Caco-2 (cell line): ENCODE results near the gene SLC5A2. TPM values are rescaled to one million over a fixed set of nuclear protein-coding genes. Genes with fewer than 3 reads are reported as not detected.
A peak's percentile ranks its signal among the peaks of the same experiment; 100 is the strongest.

Experiments used
- BruUV-seq: library from RNA; stranded (reverse); fragments of 400-500 nt; replicated peaks from 2 replicates; lab custom pipeline; 2021; lab: Mats Ljungman, UMichigan
- CTCF ChIA-PET: fragments of 300-600 bp; sonication (Branson Sonifier 250); formaldehyde crosslinking; loops from one replicate; lab custom pipeline; 2022; ENCODE audit warnings: antibody characterized with exemption; lab: Charles Lee
- POLR2A ChIA-PET: fragments of 300-600 bp; sonication (Branson Sonifier 250); formaldehyde crosslinking; loops from one replicate; lab custom pipeline; 2022; ENCODE audit warnings: antibody characterized with exemption; lab: Charles Lee
- DNase-seq, 2 experiments: peaks; one replicate each; pipeline versions ENCODE4 v3.0.0 to v3.0.0-alpha.2; 2020 to 2022
- H3K27me3 ChIP-seq: replicated peaks from 2 replicates; pipeline ENCODE4 v1.6.0; 2011; ENCODE audit warnings: low read length; ENCODE audit not compliant: control insufficient read depth, insufficient read depth
- H3K36me3 ChIP-seq: 2 replicates; pipeline ENCODE4 v1.5.1; 2011; ENCODE audit warnings: low read length; ENCODE audit not compliant: control insufficient read depth, insufficient read depth
- H3K4me1 ChIP-seq: fragments of 250-450 bp; sonication (Bioruptor Pico); 2 replicates; pipeline ENCODE4 v1.5.1; 2020; ENCODE audit warnings: mild to moderate bottlenecking
- H3K4me3 ChIP-seq: 2 replicates; pipeline ENCODE4 v1.5.1; 2011; ENCODE audit warnings: low read depth, mild to moderate bottlenecking, control low read depth, low read length
- H3K9me3 ChIP-seq: fragments of 250-450 bp; sonication (Bioruptor Pico); 2 replicates; pipeline ENCODE4 v1.5.1; 2020; ENCODE audit warnings: mild to moderate bottlenecking, moderate library complexity
- H3K27ac Mint-ChIP-seq: one replicate; pipeline ENCODE4 v1.8.0; 2022; ENCODE audit warnings: mixed read lengths; ENCODE audit not compliant: unreplicated experiment
- H3K27me3 Mint-ChIP-seq: one replicate; pipeline ENCODE4 v1.8.0; 2022; ENCODE audit warnings: mixed read lengths; ENCODE audit not compliant: insufficient read depth, unreplicated experiment
- H3K36me3 Mint-ChIP-seq: one replicate; pipeline ENCODE4 v1.8.0; 2022; ENCODE audit warnings: mild to moderate bottlenecking, mixed read lengths; ENCODE audit not compliant: insufficient read depth, unreplicated experiment
- H3K4me1 Mint-ChIP-seq: one replicate; pipeline ENCODE4 v1.8.0; 2022; ENCODE audit warnings: low read depth, mixed read lengths; ENCODE audit not compliant: unreplicated experiment
- H3K4me3 Mint-ChIP-seq: one replicate; pipeline ENCODE4 v1.8.0; 2022; ENCODE audit warnings: mild to moderate bottlenecking, moderate library complexity, mixed read lengths; ENCODE audit not compliant: unreplicated experiment
- H3K9me3 Mint-ChIP-seq: one replicate; pipeline ENCODE4 v1.8.0; 2022; ENCODE audit warnings: mixed read lengths; ENCODE audit not compliant: unreplicated experiment
- CTCF ChIP-seq, 2 experiments: fragments of 200-600 bp in 1 of 2; IDR thresholded peaks; 1 replicate in 1 of 2; 2 replicates in 1 of 2; pipeline versions ENCODE4 v1.5.1 to v1.8.0; 2011 to 2022; ENCODE audit warnings: antibody characterized with exemption in 1 of 2, control low read depth in 1 of 2, inconsistent platforms in 1 of 2, low read depth in 1 of 2, low read length in 1 of 2, mild to moderate bottlenecking in 1 of 2, moderate library complexity in 1 of 2; ENCODE audit not compliant: insufficient read depth in 1 of 2, severe bottlenecking in 1 of 2, unreplicated experiment in 1 of 2
- intact Hi-C: fragments of 100-400 bp; cut with micrococcal nuclease; formaldehyde crosslinking; loops from one replicate; pipeline ENCODE4 v1.10.0; 2022; ENCODE audit not compliant: unreplicated experiment
- total RNA-seq: library from RNA; stranded (reverse); gene quantifications from 2 replicates; pipeline ENCODE4 v1.2.3, GENCODE V29; 2022

SLC5A2 gene
- total RNA-seq, 1 experiment from 2014 or later: 3.0 TPM

DNA sequence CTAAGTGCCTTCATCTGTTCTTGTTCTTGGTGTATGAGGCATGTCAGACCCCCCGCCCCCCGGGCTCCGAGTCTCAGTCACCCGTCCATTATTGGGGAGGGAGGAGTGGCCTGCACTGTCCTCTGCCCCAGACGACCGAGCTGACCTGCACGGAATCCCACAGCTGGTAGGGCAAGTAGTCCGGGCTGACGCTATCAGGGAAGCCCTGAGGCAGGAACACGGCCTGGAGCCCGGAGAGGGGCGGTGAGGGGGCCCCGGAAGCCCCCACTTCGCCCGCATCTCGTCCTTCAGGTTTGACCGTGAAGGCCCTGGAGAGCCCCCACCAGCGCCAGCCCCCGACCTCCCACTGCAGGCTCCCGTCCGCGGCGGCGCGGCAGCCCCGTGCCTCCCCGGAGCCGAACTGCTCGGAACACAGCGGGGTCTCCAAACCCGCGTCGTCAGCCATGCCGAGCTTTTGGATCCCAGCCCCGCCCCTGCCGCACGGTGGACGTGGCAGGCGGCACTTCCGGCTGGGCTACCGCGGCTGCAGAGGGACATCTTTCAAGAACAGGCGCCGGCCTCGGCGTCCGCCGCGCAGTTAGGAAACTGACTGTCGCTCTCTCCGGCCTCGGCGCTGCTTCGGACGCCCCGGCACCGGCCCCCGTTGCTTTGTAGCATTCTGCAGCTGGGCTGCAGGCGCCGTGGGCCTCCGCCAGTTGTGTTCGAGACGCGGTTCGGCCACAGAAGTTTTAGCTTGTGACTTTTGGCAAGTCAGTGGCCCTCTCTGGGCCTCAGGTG is 25.2 kb downstream of the SLC5A2 start, which contains the start of gene RUSF1:
Gene RUSF1 (minus strand): TSS at position 463 of the 777 bp plus-strand sequence. CDS start 18 bp downstream, at position 445.
- Mint-ChIP-seq H3K9me3 (no peaks in the 10 kb centered on the region), H3K36me3 (peaks cover 11% of the 10 kb centered on the region), H3K27ac (peak within 1 kb of the TSS; percentile 95), H3K4me1 (peaks cover 15% of the 10 kb centered on the region), H3K27me3 (no peaks in the 10 kb centered on the region), H3K4me3 (peak within 1 kb of the TSS; percentile 92)
- Histone ChIP-seq H3K36me3 (no peaks in the 10 kb centered on the region), H3K9me3 (no peaks in the 10 kb centered on the region), H3K27me3 (no peaks in the 10 kb centered on the region), H3K4me3 (peak within 1 kb of the TSS; percentile 90), H3K4me1 (no peaks in the 10 kb centered on the region)
- POLR2A ChIA-PET: interaction anchor here (0.6 to 1.3 kb wide), 5 partner anchors 15 to 366 kb away, joined by 3 to 8 read pairs (median 3); partner anchors contain the start of genes ARMC5 and ZNF267
- DNase-seq: peak; percentile 87 to 88
- TSS peak; percentile 54 for BruUV-seq
- intact Hi-C loops: loop anchor here (2.0 to 5.0 kb wide), 2 partner anchors 31 to 194 kb away; no protein-coding TSS in a partner anchor
- CTCF ChIA-PET: interaction anchor here (1.7 kb wide), 1 partner anchor 31 kb away, joined by 5 read pairs; no protein-coding TSS in a partner anchor
- TF ChIP-seq CTCF (IDR thresholded peaks at IDR 0.05; ENCODE audit: insufficient read depth in 1 of 2, low read depth in 1 of 2, low read length in 1 of 2, severe bottlenecking in 1 of 2, unreplicated experiment in 1 of 2): no peak

DNA sequence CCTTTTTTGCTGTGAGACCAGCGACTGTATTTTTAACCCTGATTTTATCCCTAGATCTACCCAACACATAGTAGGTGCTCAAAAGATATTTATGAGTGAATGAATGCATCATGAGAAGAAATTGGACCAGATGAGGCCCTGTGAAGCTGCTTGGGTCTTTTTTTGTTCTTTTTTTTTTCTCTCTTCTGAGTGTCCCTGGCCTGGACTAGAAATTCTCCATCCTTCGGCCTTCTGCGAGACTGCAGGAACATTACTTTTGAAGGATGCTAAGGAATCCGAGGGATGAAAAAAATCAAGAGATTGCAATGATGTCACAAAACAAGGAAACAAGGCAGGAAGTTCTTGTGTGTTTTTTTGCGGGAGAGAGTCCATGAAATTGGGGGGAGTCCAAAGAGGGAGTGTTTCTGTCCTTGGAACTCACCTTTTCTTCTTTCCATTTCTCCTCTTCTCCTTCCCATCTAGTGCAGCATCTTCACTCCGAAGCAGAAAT is 25.8 kb downstream of the SLC5A2 start:
- Mint-ChIP-seq H3K36me3 (peaks cover 11% of the 10 kb centered on the region), H3K27me3 (no peaks in the 10 kb centered on the region), H3K27ac (peak overlapping the region; percentile 95), H3K9me3 (no peaks in the 10 kb centered on the region), H3K4me3 (peak overlapping the region; percentile 92), H3K4me1 (peaks cover 15% of the 10 kb centered on the region)
- H3K4me3 ChIP-seq: peak overlapping the region; percentile 90
- no peaks in the 10 kb centered on the region for H3K36me3 ChIP-seq
- no peak for DNase-seq
- POLR2A ChIA-PET: interaction anchor here (0.6 to 1.3 kb wide), 3 partner anchors 25 to 365 kb away, joined by 3 to 8 read pairs (median 3); partner anchors contain the start of genes ARMC5 and ZNF267
- H3K9me3 ChIP-seq: no peaks in the 10 kb centered on the region
- H3K27me3 ChIP-seq: no peaks in the 10 kb centered on the region
- CTCF ChIA-PET: interaction anchor here (1.7 kb wide), 1 partner anchor 31 kb away, joined by 5 read pairs; no protein-coding TSS in a partner anchor
- TF ChIP-seq CTCF (IDR thresholded peaks at IDR 0.05; ENCODE audit: insufficient read depth in 1 of 2, low read depth in 1 of 2, low read length in 1 of 2, severe bottlenecking in 1 of 2, unreplicated experiment in 1 of 2): no peak
- TSS peak; percentile 72 for BruUV-seq
- intact Hi-C loops: loop anchor here (2.0 to 5.0 kb wide), 2 partner anchors 32 to 194 kb away; no protein-coding TSS in a partner anchor
- no peaks in the 10 kb centered on the region for H3K4me1 ChIP-seq

GRCh38 chr16:31513126-31513525 is 30.2 kb downstream of the SLC5A2 start:
- DNase-seq: no peak
- ChIA-PET POLR2A (no interaction called here), CTCF (no interaction called here)
- Histone ChIP-seq H3K27me3 (no peaks in the 10 kb centered on the region), H3K36me3 (no peaks in the 10 kb centered on the region), H3K4me3 (no peak overlapping the region), H3K4me1 (no peaks in the 10 kb centered on the region), H3K9me3 (no peaks in the 10 kb centered on the region)
- Mint-ChIP-seq H3K4me3 (no peak overlapping the region), H3K4me1 (peaks cover 8% of the 10 kb centered on the region), H3K9me3 (no peaks in the 10 kb centered on the region), H3K27me3 (no peaks in the 10 kb centered on the region), H3K36me3 (peaks cover 6% of the 10 kb centered on the region), H3K27ac (no peak overlapping the region)
- intact Hi-C loops: no loop called here
- no TSS peak for BruUV-seq
- no peak for TF ChIP-seq CTCF (IDR thresholded peaks at IDR 0.05; ENCODE audit: insufficient read depth in 1 of 2, low read depth in 1 of 2, low read length in 1 of 2, severe bottlenecking in 1 of 2, unreplicated experiment in 1 of 2)
